GM12878 (cell line): ENCODE measurements around the gene ATP6V0A1. TPM values are rescaled to one million over a fixed set of nuclear protein-coding genes. Genes with fewer than 3 reads are reported as not detected.
A peak's percentile ranks its signal among the peaks of the same experiment; 100 is the strongest.

Experiments used
- ATAC-seq: fragments of 200-7000 bp; cut with Tn5 transposase; 3 replicates; pipeline ENCODE4 v1.9.1; 2020; ENCODE audit warnings: mild to moderate bottlenecking, moderate library complexity
- BruUV-seq: library from RNA; stranded (reverse); fragments of 400-500 nt; replicated peaks from 2 replicates; lab custom pipeline; 2021; lab: Mats Ljungman, UMichigan
- CTCF ChIA-PET: fragments of 300-600 bp; sonication (Branson Sonifier 250); formaldehyde crosslinking; extraction: SDS; loops from one replicate; lab custom pipeline; 2021; ENCODE audit warnings: inconsistent platforms; lab: Yijun Ruan, JAX
- POLR2A ChIA-PET: fragments of 350-600 bp; formaldehyde crosslinking; extraction: SDS; loops from one replicate; lab custom pipeline; 2021; ENCODE audit warnings: inconsistent platforms; lab: Charles Lee
- RAD21 ChIA-PET: fragments of 300-600 bp; sonication (Branson Sonifier 250); formaldehyde crosslinking; loops from one replicate; lab custom pipeline; 2023; ENCODE audit warnings: antibody characterized with exemption; ENCODE audit not compliant: unreplicated experiment; lab: Charles Lee
- SMC1A ChIA-PET: fragments of 300-600 bp; sonication (Branson Sonifier 250); formaldehyde crosslinking; loops from one replicate; lab custom pipeline; 2023; ENCODE audit not compliant: unreplicated experiment, uncharacterized antibody; lab: Charles Lee
- DNase-seq: peaks from one replicate; pipeline ENCODE4 v3.0.0-alpha.2; 2011; ENCODE audit warnings: low read depth, low spot score
- FAIRE-seq: peaks from 3 replicates; lab custom pipeline; 2011; peaks lifted over from hg19 to GRCh38; lab: Jason Lieb, UNC
- H2AFZ ChIP-seq: 2 replicates; pipeline ENCODE4 v1.6.0; 2011; ENCODE audit warnings: low read depth, low read length, control low read depth; ENCODE audit not compliant: control insufficient read depth
- H3K27ac ChIP-seq: 2 replicates; pipeline ENCODE4 v1.5.1; 2011; ENCODE audit warnings: control low read depth; ENCODE audit not compliant: control insufficient read depth, insufficient read depth
- H3K27me3 ChIP-seq, 2 experiments: replicated peaks in 1 of 2; 2 replicates each; pipeline versions ENCODE4 v1.6.0 to v1.6.1; 2011; ENCODE audit warnings: low read length in 1 of 2; ENCODE audit not compliant: control insufficient read depth in 2 of 2, insufficient read depth in 2 of 2
- H3K36me3 ChIP-seq, 2 experiments: 2 replicates each; pipeline ENCODE4 v1.5.1; 2011; ENCODE audit warnings: low read length in 1 of 2; ENCODE audit not compliant: control insufficient read depth in 2 of 2, insufficient read depth in 2 of 2
- H3K4me1 ChIP-seq: 2 replicates; pipeline ENCODE4 v1.6.1; 2011; ENCODE audit warnings: mild to moderate bottlenecking, low read length, moderate library complexity, mixed read lengths; ENCODE audit not compliant: control insufficient read depth, insufficient read depth
- H3K4me2 ChIP-seq: 2 replicates; pipeline ENCODE4 v1.6.0; 2011; ENCODE audit warnings: control low read depth; ENCODE audit not compliant: control insufficient read depth, insufficient read depth
- H3K4me3 ChIP-seq: fragments of 200-600 bp; sonication (generic); 2 replicates; pipeline ENCODE4 v1.5.1; 2016
- H3K79me2 ChIP-seq: 2 replicates; pipeline ENCODE4 v1.6.0; 2011; ENCODE audit warnings: low read length; ENCODE audit not compliant: control insufficient read depth, insufficient read depth
- H3K9ac ChIP-seq: 2 replicates; pipeline ENCODE4 v1.8.0; 2011; ENCODE audit warnings: low read length, control low read depth, mixed read lengths; ENCODE audit not compliant: control insufficient read depth, insufficient read depth
- H3K9me3 ChIP-seq: replicated peaks from 3 replicates; pipeline ENCODE4 v1.5.1; 2011; ENCODE audit warnings: mild to moderate bottlenecking, low read length; ENCODE audit not compliant: control insufficient read depth, insufficient read depth
- H4K20me1 ChIP-seq: 2 replicates; pipeline ENCODE4 v1.6.0; 2011; ENCODE audit not compliant: control insufficient read depth, insufficient read depth
- WGBS: methylation state at CpG from one replicate; pipeline ENCODE4 v1.1.6; 2016; ENCODE audit warnings: low lambda C conversion rate; ENCODE audit not compliant: insufficient replicate concordance, insufficient coverage; ENCODE audit errors: missing lambda C conversion rate; 5-methylcytosine and 5-hydroxymethylcytosine counted together
- in situ Hi-C: fragments of 300-500 bp; cut with MboI; formaldehyde crosslinking; loops from 9 replicates; pipeline ENCODE4 v1.14.3; 2018; ENCODE audit warnings: mixed read lengths
- intact Hi-C: fragments of 100-400 bp; cut with micrococcal nuclease; formaldehyde crosslinking; loops from one replicate; pipeline ENCODE4 v1.14.2; 2022; ENCODE audit not compliant: unreplicated experiment
- polyA plus RNA-seq, 11 experiments: library from polyadenylated mRNA; depleted of rRNA in 4 of 11; unstranded in 6 of 11; stranded (reverse) in 5 of 11; fragments of >200 nt; fragmentation: Nextera tagmentation in 4 of 11; fragmentation: Illumina TruSeq in 1 of 11; extraction: Ambion mirVana in 4 of 11; extraction: Trizol in 1 of 11; gene quantifications; 1 replicate in 1 of 11; 2 replicates in 10 of 11; pipeline versions ENCODE4 v1.2.1 to v1.2.3, GENCODE V29; 2011 to 2016; ENCODE audit warnings: inconsistent platforms in 2 of 11, missing spikeins in 2 of 11, low read depth in 1 of 11
- total RNA-seq, 4 experiments: library from RNA; depleted of rRNA in 3 of 4; stranded (reverse); fragments of >200 nt in 3 of 4; fragmentation: Illumina TruSeq in 1 of 4; extraction: Trizol in 1 of 4; gene quantifications; 2 replicates each; pipeline versions ENCODE4 v1.2.1 to v1.2.3, GENCODE V29; 2013 to 2021
- TF ChIP-seq, protein P1 (sequence below), 3 experiments: IDR thresholded peaks in 2 of 3; conservative IDR thresholded peaks in 1 of 3; 2 replicates each; pipeline ENCODE4 v1.5.1; 2011; ENCODE audit warnings: low read depth in 3 of 3, low read length in 3 of 3, mild to moderate bottlenecking in 3 of 3, control low read depth in 2 of 3, moderate library complexity in 2 of 3, inconsistent platforms in 1 of 3, mixed read lengths in 1 of 3; ENCODE audit not compliant: control insufficient read depth in 2 of 3, insufficient read depth in 1 of 3; ENCODE audit errors: extremely low read depth in 1 of 3
- TF ChIP-seq, protein P2 (sequence below): fragments of 450-650 bp; IDR thresholded peaks from 2 replicates; pipeline ENCODE4 v1.6.1; 2014; ENCODE audit warnings: mild to moderate bottlenecking

ATP6V0A1 gene
- total and polyA plus RNA-seq, 10 of the 15 experiments (the other 5 are each of a cell fraction or from before 2014, with no cell fraction given) = 3.0 to 76.6 (median 30.9) TPM

DNA sequence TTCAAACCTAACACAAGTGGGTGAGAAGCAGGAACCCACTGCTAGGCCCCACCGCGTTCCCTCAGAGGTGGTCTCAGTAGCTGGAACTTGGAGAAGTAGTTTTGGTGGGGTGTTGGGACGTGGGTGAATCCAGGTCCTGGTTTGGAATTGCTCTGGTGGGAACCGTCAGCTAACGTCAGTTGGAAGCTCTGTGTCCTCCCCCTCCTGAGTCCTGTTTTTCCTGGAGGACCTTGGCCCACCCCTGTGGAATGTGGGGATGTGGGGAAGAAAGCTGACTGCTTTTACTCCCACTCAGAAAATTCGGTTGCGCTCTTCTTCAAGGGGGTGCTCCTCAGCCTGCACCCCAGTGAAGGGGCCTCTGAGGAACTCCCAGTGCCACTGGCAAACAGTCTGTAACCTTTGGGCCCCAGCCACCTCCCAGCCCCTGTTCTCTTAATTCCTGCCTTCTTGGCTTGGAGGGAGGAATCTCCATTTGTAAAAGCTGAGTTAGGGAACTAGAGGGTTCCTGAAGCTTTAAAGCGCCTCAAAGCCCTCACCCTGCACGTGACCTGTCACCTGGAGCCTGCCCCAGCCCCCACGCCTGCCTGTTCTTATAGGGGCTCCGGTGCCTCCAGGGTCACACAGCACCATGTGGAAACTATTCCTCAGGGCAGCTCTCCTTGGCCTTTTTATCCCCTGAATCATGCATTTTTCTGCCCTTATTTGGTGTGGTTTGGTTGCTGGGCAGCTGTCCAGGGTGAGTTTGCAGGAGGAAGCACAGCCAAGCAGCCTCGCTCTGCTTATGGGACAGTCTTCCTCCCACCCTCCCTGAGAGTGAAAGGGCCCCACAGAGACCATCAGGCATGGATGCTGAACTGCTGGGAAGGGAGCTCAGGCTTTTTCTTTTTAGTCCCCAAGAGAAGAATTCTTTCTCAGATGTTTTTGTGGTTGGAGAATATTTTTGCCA is 61.1 kb downstream of the ATP6V0A1 start (continued):
- TF ChIP-seq, protein P1, sequence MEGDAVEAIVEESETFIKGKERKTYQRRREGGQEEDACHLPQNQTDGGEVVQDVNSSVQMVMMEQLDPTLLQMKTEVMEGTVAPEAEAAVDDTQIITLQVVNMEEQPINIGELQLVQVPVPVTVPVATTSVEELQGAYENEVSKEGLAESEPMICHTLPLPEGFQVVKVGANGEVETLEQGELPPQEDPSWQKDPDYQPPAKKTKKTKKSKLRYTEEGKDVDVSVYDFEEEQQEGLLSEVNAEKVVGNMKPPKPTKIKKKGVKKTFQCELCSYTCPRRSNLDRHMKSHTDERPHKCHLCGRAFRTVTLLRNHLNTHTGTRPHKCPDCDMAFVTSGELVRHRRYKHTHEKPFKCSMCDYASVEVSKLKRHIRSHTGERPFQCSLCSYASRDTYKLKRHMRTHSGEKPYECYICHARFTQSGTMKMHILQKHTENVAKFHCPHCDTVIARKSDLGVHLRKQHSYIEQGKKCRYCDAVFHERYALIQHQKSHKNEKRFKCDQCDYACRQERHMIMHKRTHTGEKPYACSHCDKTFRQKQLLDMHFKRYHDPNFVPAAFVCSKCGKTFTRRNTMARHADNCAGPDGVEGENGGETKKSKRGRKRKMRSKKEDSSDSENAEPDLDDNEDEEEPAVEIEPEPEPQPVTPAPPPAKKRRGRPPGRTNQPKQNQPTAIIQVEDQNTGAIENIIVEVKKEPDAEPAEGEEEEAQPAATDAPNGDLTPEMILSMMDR (IDR thresholded peaks at IDR 0.05 in 2 of 3, conservative IDR thresholded peaks at IDR 0.05 in 1 of 3; ENCODE audit: control insufficient read depth in 2 of 3, extremely low read depth in 1 of 3, insufficient read depth in 1 of 3, low read depth in 3 of 3, low read length in 3 of 3) = no peak
- TF ChIP-seq, all 136 proteins: peak for 0

DNA sequence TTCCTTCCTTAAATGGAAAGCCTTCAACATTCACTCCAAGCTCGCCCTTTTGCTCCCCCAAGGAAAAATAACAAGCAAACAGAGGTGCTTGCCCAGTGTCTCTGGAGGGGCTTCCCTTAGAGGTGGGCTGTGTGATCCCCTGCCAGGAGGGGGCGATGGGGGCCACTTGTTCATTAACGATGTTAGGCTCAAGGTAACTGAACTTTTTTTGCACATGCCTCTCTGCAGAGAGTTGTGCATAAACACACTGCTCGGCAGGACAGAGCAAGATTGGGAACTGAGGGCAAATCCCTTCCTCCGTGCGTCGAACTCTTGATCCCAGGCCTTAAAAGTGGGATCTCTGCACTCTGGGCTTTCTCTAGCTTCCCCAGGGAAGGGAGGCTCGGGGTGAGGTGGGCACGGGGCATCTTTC is 61.9 kb downstream of the ATP6V0A1 start:
- SMC1A ChIA-PET = interaction anchor here (1.1 to 2.0 kb wide), 4 partner anchors 81 to 114 kb away, joined by 3 to 7 read pairs (median 5); no protein-coding TSS in a partner anchor
- H4K20me1 ChIP-seq = no peaks in the 10 kb centered on the region; the same call in 1 of the 2 replicates
- H3K9me3 ChIP-seq = no peaks in the 10 kb centered on the region
- no peak overlapping the region for H2AFZ ChIP-seq
- H3K79me2 ChIP-seq = no peaks in the 10 kb centered on the region
- in situ Hi-C loops (loop anchor here (5.0 kb wide), 1 partner anchor 88 kb away; no protein-coding TSS in a partner anchor), intact Hi-C loops (no loop called here)
- RAD21 ChIA-PET = interaction anchor here (0.6 kb wide), 2 partner anchors 189 to 334 kb away, joined by 3 read pairs; no protein-coding TSS in a partner anchor
- no TSS peak for BruUV-seq
- POLR2A ChIA-PET = interaction anchor here (0.6 kb wide), 1 partner anchor 70 kb away, joined by 4 read pairs; no protein-coding TSS in a partner anchor
- 63% methylated on average over 9 of the region's 9 CpGs for WGBS
- H3K27me3 ChIP-seq = no peaks in the 10 kb centered on the region
- CTCF ChIA-PET = interaction anchor here (0.8 to 10.4 kb wide), 9 partner anchors 10 to 298 kb away, joined by 3 to 120 read pairs (median 4); partner anchors contain the start of gene NAGLU
- H3K36me3 ChIP-seq = peaks cover 4 to 8% of the 10 kb centered on the region in 2 experiments; a peak in 3 of 4 replicates
- ATAC-seq (no peak), DNase-seq (no peak), FAIRE-seq (peak; percentile 23)
- H3K4me2 ChIP-seq = no peak overlapping the region
- H3K4me1 ChIP-seq = no peaks in the 10 kb centered on the region
- TF ChIP-seq, protein P1 (IDR thresholded peaks at IDR 0.05 in 2 of 3, conservative IDR thresholded peaks at IDR 0.05 in 1 of 3; ENCODE audit: control insufficient read depth in 2 of 3, extremely low read depth in 1 of 3, insufficient read depth in 1 of 3, low read depth in 3 of 3, low read length in 3 of 3) = peak; percentile 23 to 38 (median 30); a peak in 5 of 6 replicates
- TF ChIP-seq, protein P2, sequence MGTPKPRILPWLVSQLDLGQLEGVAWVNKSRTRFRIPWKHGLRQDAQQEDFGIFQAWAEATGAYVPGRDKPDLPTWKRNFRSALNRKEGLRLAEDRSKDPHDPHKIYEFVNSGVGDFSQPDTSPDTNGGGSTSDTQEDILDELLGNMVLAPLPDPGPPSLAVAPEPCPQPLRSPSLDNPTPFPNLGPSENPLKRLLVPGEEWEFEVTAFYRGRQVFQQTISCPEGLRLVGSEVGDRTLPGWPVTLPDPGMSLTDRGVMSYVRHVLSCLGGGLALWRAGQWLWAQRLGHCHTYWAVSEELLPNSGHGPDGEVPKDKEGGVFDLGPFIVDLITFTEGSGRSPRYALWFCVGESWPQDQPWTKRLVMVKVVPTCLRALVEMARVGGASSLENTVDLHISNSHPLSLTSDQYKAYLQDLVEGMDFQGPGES = no peak
- no peak overlapping the region for H3K4me3 ChIP-seq
- no peak overlapping the region for H3K27ac ChIP-seq
- no peak overlapping the region for H3K9ac ChIP-seq
